Ishikawa (cell line): ENCODE data around the gene GMEB2.

Source experiments
- CEBPB ChIP-seq: IDR thresholded peaks from 2 replicates; pipeline ENCODE4 v1.6.1; 2012
- CREB1 ChIP-seq: IDR thresholded peaks from 2 replicates; pipeline ENCODE4 v1.6.1; 2012; ENCODE audit warnings: low read depth
- EP300 ChIP-seq: IDR thresholded peaks from 2 replicates; pipeline ENCODE4 v1.6.1; 2012; ENCODE audit warnings: borderline replicate concordance
- FOXM1 ChIP-seq: IDR thresholded peaks from 2 replicates; pipeline ENCODE4 v1.6.1; 2012; ENCODE audit warnings: low read depth, borderline replicate concordance
- MAX ChIP-seq: IDR thresholded peaks from 2 replicates; pipeline ENCODE4 v1.6.1; 2012
- RAD21 ChIP-seq: IDR thresholded peaks from 2 replicates; pipeline ENCODE4 v1.6.1; 2012; ENCODE audit warnings: low read depth
- REST ChIP-seq: IDR thresholded peaks from 2 replicates; pipeline ENCODE4 v1.6.1; 2012; ENCODE audit warnings: low read depth, mild to moderate bottlenecking
- TAF1 ChIP-seq: IDR thresholded peaks from 2 replicates; pipeline ENCODE4 v1.6.1; 2012; ENCODE audit warnings: low read depth, mild to moderate bottlenecking
- TCF12 ChIP-seq: IDR thresholded peaks from 2 replicates; pipeline ENCODE4 v1.6.1; 2012; ENCODE audit warnings: low read depth
- TF ChIP-seq, protein P1 (sequence below): IDR thresholded peaks from 2 replicates; pipeline ENCODE4 v1.6.1; 2012

GRCh38 chr20:63556873-63557478 is 69.9 kb downstream of the GMEB2 start:
- TF ChIP-seq MAX, result no peak
- TF ChIP-seq CREB1, result no peak
- TF ChIP-seq TAF1, result no peak
- no peak for TF ChIP-seq CEBPB
- TF ChIP-seq REST, result no peak
- no peak for TF ChIP-seq RAD21
- TF ChIP-seq, protein P1, sequence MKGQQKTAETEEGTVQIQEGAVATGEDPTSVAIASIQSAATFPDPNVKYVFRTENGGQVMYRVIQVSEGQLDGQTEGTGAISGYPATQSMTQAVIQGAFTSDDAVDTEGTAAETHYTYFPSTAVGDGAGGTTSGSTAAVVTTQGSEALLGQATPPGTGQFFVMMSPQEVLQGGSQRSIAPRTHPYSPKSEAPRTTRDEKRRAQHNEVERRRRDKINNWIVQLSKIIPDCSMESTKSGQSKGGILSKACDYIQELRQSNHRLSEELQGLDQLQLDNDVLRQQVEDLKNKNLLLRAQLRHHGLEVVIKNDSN, result no peak
- no peak for TF ChIP-seq FOXM1
- TF ChIP-seq TCF12, result no peak
- no peak for TF ChIP-seq EP300
